GM12891 (cell line): Measurements from ENCODE around the gene ZNF556.
"Not testable (repeated sequence)": the region's sequence is repeated elsewhere in the genome, so short reads cannot be mapped to it uniquely, and the experiment has no call there.

Source experiments
- POLR2A ChIP-seq: IDR thresholded peaks from 2 replicates; pipeline ENCODE4 v1.6.1; 2011; ENCODE audit warnings: low read depth, low read length, control low read depth
- POLR2AphosphoS5 ChIP-seq: IDR thresholded peaks from 2 replicates; pipeline ENCODE4 v1.6.1; 2011; ENCODE audit warnings: low read depth, low read length, control low read depth
- POU2F2 ChIP-seq: IDR thresholded peaks from 2 replicates; pipeline ENCODE4 v1.6.1; 2011; ENCODE audit warnings: low read depth, mild to moderate bottlenecking, control low read depth, low read length, moderate library complexity
- SPI1 ChIP-seq: IDR thresholded peaks from 2 replicates; pipeline ENCODE4 v1.6.1; 2011; ENCODE audit warnings: low read depth, low read length, control low read depth
- TAF1 ChIP-seq: IDR thresholded peaks from 2 replicates; pipeline ENCODE4 v1.6.1; 2011; ENCODE audit warnings: low read depth, low read length, control low read depth

- not testable (repeated sequence) for TF ChIP-seq SPI1, POLR2A, TAF1, POLR2AphosphoS5, POU2F2
Measured at GRCh38 chr19:2890531-2890930, 23.4 kb downstream of the ZNF556 start.
